D721Med (cell line): ENCODE results near the gene GFRA3.
"Not testable (repeated sequence)": the region's sequence is repeated elsewhere in the genome, so short reads cannot be mapped to it uniquely, and the experiment has no call there.

Source experiments
- DNase-seq: peaks from one replicate; pipeline ENCODE4 v3.0.0; 2011; ENCODE audit warnings: low spot score; ENCODE audit not compliant: insufficient read length
- FAIRE-seq: peaks from 2 replicates; lab custom pipeline; 2011; peaks lifted over from hg19 to GRCh38; lab: Jason Lieb, UNC
- CTCF ChIP-seq: IDR thresholded peaks from 2 replicates; pipeline ENCODE4 v1.5.1; 2012; ENCODE audit warnings: mild to moderate bottlenecking, control low read depth; ENCODE audit not compliant: insufficient read depth; ENCODE audit errors: missing control alignments

Gene GFRA3

GRCh38 chr5:138274189-138274853, at the start of gene GFRA3:
Gene GFRA3, minus strand, starts transcription at chr5:138274621. Its CDS starts 197 bp downstream, at chr5:138274424.
- no peak for TF ChIP-seq CTCF
- DNase-seq: no peak
- FAIRE-seq: no peak

DNA sequence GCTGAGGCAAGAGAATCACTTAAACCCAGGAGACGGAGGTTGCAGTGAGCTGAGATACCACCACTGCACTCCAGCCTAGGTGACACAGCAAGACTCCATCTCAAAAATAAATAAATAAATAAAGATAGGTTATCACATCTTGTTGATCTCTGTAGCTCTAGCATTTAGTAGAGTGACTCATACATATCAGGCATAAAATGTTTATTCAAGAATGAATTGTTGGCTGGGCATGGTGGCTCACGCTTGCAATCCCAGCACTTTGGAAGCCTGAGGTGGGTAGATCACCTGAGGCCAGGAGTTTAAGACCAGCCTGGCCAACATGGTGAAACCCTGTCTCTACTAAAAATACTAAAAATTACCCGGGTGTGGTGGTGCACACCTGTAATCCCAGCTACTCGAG, 43.8 kb upstream of the GFRA3 start:
- DNase-seq, FAIRE-seq: not testable (repeated sequence)

GRCh38 chr5:138316355-138316754, 41.9 kb upstream of the GFRA3 start:
- DNase-seq: no peak
- TF ChIP-seq CTCF: no peak
- FAIRE-seq: no peak

DNA sequence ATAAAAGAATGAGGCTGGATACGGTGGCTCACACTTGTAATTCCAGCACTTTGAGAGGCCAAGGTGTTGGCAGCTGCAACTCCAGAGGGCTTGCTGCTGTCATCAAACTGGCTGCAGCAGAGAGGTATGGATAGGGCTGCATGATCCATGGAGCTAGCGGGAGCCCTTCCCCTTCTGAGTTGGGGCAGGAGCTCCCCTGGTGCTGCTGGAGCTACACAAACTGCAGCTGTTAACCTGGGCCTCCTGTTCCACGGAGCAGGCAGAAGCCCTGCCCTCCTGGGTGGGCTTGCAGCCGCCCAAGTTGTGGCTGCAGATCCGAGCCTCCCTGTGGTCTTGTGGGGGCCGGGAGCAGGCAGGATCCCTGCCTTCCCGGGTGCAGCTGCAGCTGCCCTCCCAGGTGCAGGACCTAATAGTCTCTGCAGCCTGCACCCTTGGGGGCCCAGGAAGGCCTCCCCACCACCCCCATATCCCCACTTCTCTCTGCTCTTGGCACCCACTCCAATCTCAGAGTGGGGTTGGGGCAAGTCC, 41.4 kb upstream of the GFRA3 start:
- DNase-seq (no peak), FAIRE-seq (no peak)
- no peak for TF ChIP-seq CTCF

DNA sequence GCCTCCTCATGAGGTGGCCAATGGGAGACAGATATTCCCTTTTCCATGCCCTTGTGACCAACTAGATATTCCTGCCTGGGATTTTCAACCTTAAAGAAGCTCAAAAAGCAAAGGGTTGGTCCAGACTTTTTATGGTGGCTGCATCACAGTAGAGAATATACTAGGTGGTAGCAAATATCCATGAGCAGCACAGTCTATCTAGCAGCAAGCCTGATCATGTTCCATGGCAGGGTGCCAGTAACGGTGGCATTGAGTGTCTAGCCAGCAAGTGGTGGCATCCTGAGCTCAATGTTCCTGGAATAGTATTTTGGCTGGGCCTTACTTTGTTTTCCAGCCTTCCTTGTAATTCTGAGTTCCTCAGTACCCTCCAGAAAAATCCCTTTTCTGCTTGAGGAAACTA, 31.4 kb upstream of the GFRA3 start:
- no peak for TF ChIP-seq CTCF
- no peak for DNase-seq
- FAIRE-seq: no peak

- TF ChIP-seq CTCF: no peak
- DNase-seq: no peak
- no peak for FAIRE-seq
Measured at GRCh38 chr5:138303372-138303771, 29.0 kb upstream of the GFRA3 start.

DNA sequence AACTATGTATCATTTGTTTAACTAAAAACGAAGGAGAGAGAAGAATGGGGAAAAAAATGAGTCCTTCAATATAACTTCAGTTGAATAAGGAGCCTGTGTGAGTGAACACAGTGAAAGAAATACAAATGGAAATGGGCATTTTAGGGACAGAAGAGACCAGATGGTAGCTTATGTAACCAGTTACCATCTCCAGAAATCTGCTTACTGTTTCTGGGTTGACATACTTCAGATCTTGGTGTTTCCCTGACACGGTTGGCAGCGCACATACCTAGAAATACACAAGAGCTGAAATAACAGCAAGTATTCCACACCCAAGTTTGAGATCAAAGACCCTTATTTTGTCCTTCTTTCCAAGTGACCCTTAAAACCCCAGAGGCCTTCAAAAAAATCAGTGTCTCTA, 14.9 kb upstream of the GFRA3 start:
- DNase-seq (no peak), FAIRE-seq (no peak)
- TF ChIP-seq CTCF: no peak
